ENCODE data around the gene TWIST2. TPM values are rescaled to one million over a fixed set of nuclear protein-coding genes. Genes with fewer than 3 reads are reported as not detected.

TWIST2 gene
- total RNA-seq, 1 experiment from 2014 or later: 5.0 TPM

DNA sequence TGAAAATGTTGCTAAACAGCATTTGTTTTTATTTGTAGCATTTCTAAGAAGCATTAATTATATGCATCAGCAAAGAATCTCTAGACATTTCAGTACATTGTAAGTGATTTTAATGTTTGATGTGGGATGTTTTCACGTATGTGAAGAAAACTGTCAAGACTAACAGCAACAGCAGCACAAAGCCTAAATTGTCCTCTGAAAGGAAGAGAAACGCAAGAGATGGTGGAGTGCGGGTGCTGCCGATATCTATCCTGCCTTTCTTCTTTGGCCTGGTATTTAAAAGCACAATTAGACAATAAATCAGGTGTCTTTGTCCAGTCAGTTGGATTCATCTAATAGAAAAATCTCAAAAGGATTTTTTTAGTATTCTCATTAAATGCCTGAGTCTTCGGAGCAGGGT lies 3.1 kb downstream of the TWIST2 start:
- POLR2A ChIA-PET (ENCODE audit: unreplicated experiment): no interaction called here
- no peak for DNase-seq
- H3K36me3 ChIP-seq (ENCODE audit: low read depth): no peaks in the 10 kb centered on the region
- no peaks in the 10 kb centered on the region for H4K20me1 ChIP-seq (ENCODE audit: insufficient read depth)
- TF ChIP-seq EZH2 (IDR thresholded peaks at IDR 0.05; ENCODE audit: low read depth): no peak
- H3K4me1 ChIP-seq (replicated peaks; ENCODE audit: insufficient read depth): no peaks in the 10 kb centered on the region
- no peak overlapping the region for H3K4me3 ChIP-seq
- H3K4me2 ChIP-seq: no peak overlapping the region
- H3K79me2 ChIP-seq (ENCODE audit: low read depth): no peaks in the 10 kb centered on the region
- CTCF ChIA-PET: no interaction called here
- no peaks in the 10 kb centered on the region for H3K9me2 ChIP-seq (ENCODE audit: insufficient read depth)
- peaks cover 46% of the 10 kb centered on the region for H3K27me3 ChIP-seq (ENCODE audit: insufficient read depth, low read depth)
- no peaks in the 10 kb centered on the region for H3K9me3 ChIP-seq (ENCODE audit: insufficient read depth, low read depth)
- no TSS peak for BruUV-seq (replicated peaks)
- no peak overlapping the region for H2AFZ ChIP-seq
- H3F3A ChIP-seq (ENCODE audit: insufficient read depth, low read depth): no peaks in the 10 kb centered on the region
- H3K27ac ChIP-seq: no peak overlapping the region
- intact Hi-C loops (cut with micrococcal nuclease; ENCODE audit: unreplicated experiment): no loop called here

DNA sequence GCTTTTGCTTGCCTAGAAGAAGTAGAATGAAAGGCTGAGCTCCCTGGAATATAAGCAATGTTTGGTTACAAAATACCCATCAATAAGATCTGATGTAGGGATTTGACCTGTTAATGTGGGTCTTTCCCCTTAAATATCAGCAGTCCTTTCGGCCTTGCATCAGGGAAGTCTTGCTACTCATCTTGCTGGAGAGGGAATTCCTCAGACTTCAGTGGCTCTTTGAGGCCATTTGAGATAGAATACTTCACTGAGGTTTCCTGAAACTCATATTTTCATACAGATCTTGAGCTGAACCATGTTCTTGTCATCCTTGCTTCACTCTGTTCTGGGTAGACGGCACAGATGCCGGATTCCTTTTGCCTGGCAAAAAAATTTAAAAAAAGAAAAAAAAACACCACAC lies 3.9 kb downstream of the TWIST2 start:
- Histone ChIP-seq H3K4me1 (replicated peaks; ENCODE audit: insufficient read depth) (no peaks in the 10 kb centered on the region), H3K27ac (no peak overlapping the region), H3K9me2 (ENCODE audit: insufficient read depth) (no peaks in the 10 kb centered on the region), H3K9me3 (ENCODE audit: insufficient read depth, low read depth) (no peaks in the 10 kb centered on the region), H2AFZ (no peak overlapping the region), H4K20me1 (ENCODE audit: insufficient read depth) (no peaks in the 10 kb centered on the region), H3K27me3 (ENCODE audit: insufficient read depth, low read depth) (peaks cover 50% of the 10 kb centered on the region), H3K36me3 (ENCODE audit: low read depth) (no peaks in the 10 kb centered on the region), H3F3A (ENCODE audit: insufficient read depth, low read depth) (no peaks in the 10 kb centered on the region), H3K4me2 (no peak overlapping the region), H3K79me2 (ENCODE audit: low read depth) (no peaks in the 10 kb centered on the region), H3K4me3 (no peak overlapping the region)
- POLR2A ChIA-PET (ENCODE audit: unreplicated experiment): no interaction called here
- CTCF ChIA-PET: interaction anchor here (0.7 kb wide), 1 partner anchor 67 kb away, joined by 3 read pairs; no protein-coding TSS in a partner anchor
- intact Hi-C loops (cut with micrococcal nuclease; ENCODE audit: unreplicated experiment): no loop called here
- no TSS peak for BruUV-seq (replicated peaks)
- TF ChIP-seq, protein P1, sequence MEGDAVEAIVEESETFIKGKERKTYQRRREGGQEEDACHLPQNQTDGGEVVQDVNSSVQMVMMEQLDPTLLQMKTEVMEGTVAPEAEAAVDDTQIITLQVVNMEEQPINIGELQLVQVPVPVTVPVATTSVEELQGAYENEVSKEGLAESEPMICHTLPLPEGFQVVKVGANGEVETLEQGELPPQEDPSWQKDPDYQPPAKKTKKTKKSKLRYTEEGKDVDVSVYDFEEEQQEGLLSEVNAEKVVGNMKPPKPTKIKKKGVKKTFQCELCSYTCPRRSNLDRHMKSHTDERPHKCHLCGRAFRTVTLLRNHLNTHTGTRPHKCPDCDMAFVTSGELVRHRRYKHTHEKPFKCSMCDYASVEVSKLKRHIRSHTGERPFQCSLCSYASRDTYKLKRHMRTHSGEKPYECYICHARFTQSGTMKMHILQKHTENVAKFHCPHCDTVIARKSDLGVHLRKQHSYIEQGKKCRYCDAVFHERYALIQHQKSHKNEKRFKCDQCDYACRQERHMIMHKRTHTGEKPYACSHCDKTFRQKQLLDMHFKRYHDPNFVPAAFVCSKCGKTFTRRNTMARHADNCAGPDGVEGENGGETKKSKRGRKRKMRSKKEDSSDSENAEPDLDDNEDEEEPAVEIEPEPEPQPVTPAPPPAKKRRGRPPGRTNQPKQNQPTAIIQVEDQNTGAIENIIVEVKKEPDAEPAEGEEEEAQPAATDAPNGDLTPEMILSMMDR (conservative IDR thresholded peaks at IDR 0.05): no peak
- no peak for TF ChIP-seq EZH2 (IDR thresholded peaks at IDR 0.05; ENCODE audit: low read depth)
- DNase-seq: no peak

DNA sequence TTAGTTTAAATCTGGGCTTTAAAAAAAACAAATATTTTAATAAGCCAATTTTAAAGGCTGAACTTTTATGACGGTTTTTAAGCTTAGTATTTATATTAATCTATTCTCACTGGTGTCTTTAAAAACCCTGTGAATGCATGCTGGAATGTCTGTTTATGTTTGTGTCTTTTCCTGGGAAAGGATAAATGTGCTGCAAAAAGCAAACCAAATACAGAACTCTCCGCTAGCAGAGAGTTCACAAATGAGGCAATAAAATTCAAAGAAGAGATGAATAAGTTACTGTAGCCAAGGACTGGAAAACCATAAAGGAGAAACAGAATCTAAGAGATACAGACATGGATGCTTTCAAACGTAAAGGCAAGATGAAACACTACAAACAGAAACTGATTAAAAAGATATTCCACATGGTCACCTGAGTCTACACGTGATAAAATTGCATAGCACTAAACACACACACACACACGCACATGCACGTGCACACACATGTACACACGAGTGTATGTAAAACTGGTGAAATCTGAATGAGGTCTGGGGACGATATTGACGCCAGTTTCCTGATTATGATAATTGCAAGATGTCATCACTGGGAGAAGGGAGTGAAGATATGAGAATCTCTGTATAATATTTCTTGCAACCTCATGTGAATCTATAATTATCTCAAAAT lies 4.5 kb downstream of the TWIST2 start:
- no peaks in the 10 kb centered on the region for H3K79me2 ChIP-seq (ENCODE audit: low read depth)
- no peaks in the 10 kb centered on the region for H3K9me3 ChIP-seq (ENCODE audit: insufficient read depth, low read depth)
- intact Hi-C loops (cut with micrococcal nuclease; ENCODE audit: unreplicated experiment): no loop called here
- DNase-seq: no peak
- H3K4me2 ChIP-seq: no peak overlapping the region
- H3F3A ChIP-seq (ENCODE audit: insufficient read depth, low read depth): no peaks in the 10 kb centered on the region
- H3K27me3 ChIP-seq (ENCODE audit: insufficient read depth, low read depth): peaks cover 56% of the 10 kb centered on the region
- no peaks in the 10 kb centered on the region for H3K9me2 ChIP-seq (ENCODE audit: insufficient read depth)
- ChIA-PET CTCF (no interaction called here), POLR2A (ENCODE audit: unreplicated experiment) (no interaction called here)
- no peak overlapping the region for H2AFZ ChIP-seq
- TF ChIP-seq, protein P1 (conservative IDR thresholded peaks at IDR 0.05): no peak
- no peak for TF ChIP-seq EZH2 (IDR thresholded peaks at IDR 0.05; ENCODE audit: low read depth)
- no TSS peak for BruUV-seq (replicated peaks)
- H3K4me1 ChIP-seq (replicated peaks; ENCODE audit: insufficient read depth): no peaks in the 10 kb centered on the region
- no peaks in the 10 kb centered on the region for H4K20me1 ChIP-seq (ENCODE audit: insufficient read depth)
- H3K36me3 ChIP-seq (ENCODE audit: low read depth): no peaks in the 10 kb centered on the region
- no peak overlapping the region for H3K4me3 ChIP-seq
- no peak overlapping the region for H3K27ac ChIP-seq

DNA sequence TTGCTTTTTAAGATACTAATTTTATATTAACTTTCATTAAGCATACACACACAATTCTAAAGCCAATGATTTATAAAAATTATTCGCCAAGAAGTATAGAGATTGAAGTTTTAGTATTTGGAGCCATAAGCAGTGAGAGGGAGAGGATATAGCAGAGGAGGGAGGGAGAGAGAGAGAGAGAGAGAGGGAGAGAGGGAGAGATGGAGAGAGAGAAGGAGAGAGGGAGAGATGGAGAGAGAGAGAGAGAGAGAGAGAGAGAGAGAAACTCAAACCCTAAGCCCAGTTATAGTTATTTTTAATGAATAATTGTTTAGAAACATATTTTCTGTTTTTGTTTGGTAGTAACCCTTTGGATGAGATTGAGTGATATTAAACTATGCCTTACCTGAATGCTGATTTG lies 5.3 kb downstream of the TWIST2 start:
- Histone ChIP-seq H3K27ac (no peak overlapping the region), H3K27me3 (ENCODE audit: insufficient read depth, low read depth) (peaks cover 56% of the 10 kb centered on the region), H3K79me2 (ENCODE audit: low read depth) (no peaks in the 10 kb centered on the region), H3K9me2 (ENCODE audit: insufficient read depth) (no peaks in the 10 kb centered on the region), H2AFZ (no peak overlapping the region), H3K4me2 (no peak overlapping the region), H3K4me3 (no peak overlapping the region), H3F3A (ENCODE audit: insufficient read depth, low read depth) (no peaks in the 10 kb centered on the region), H3K36me3 (ENCODE audit: low read depth) (no peaks in the 10 kb centered on the region), H3K4me1 (replicated peaks; ENCODE audit: insufficient read depth) (no peaks in the 10 kb centered on the region), H4K20me1 (ENCODE audit: insufficient read depth) (no peaks in the 10 kb centered on the region), H3K9me3 (ENCODE audit: insufficient read depth, low read depth) (no peaks in the 10 kb centered on the region)
- ChIA-PET POLR2A (ENCODE audit: unreplicated experiment) (no interaction called here), CTCF (no interaction called here)
- BruUV-seq (replicated peaks): no TSS peak
- intact Hi-C loops (cut with micrococcal nuclease; ENCODE audit: unreplicated experiment): no loop called here
- no peak for DNase-seq
- no peak for TF ChIP-seq EZH2 (IDR thresholded peaks at IDR 0.05; ENCODE audit: low read depth)
- TF ChIP-seq, protein P1 (conservative IDR thresholded peaks at IDR 0.05): no peak
